ENCODE data around the gene TMEM266.

TMEM266 gene

DNA sequence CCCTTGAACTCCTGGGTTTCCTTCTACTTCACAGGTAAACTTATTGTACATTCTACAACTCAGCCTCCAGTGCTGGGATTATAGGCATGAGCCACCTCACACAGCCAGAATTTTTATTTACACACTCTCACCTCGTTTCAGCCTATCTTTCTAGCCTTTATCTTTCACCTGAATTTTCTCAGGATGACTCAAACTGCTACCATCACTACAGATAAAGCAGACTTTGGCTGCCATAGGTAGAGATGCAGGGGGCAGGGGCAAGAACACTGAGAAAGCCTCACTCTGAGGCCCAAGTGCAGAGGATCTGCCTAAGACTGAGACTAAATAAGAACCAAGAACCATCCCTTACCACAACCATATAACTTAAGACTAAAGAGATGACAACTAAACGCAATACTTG lies 192.5 kb downstream of the TMEM266 start:
- TF ChIP-seq, protein P1, sequence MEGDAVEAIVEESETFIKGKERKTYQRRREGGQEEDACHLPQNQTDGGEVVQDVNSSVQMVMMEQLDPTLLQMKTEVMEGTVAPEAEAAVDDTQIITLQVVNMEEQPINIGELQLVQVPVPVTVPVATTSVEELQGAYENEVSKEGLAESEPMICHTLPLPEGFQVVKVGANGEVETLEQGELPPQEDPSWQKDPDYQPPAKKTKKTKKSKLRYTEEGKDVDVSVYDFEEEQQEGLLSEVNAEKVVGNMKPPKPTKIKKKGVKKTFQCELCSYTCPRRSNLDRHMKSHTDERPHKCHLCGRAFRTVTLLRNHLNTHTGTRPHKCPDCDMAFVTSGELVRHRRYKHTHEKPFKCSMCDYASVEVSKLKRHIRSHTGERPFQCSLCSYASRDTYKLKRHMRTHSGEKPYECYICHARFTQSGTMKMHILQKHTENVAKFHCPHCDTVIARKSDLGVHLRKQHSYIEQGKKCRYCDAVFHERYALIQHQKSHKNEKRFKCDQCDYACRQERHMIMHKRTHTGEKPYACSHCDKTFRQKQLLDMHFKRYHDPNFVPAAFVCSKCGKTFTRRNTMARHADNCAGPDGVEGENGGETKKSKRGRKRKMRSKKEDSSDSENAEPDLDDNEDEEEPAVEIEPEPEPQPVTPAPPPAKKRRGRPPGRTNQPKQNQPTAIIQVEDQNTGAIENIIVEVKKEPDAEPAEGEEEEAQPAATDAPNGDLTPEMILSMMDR (IDR thresholded peaks at IDR 0.05), result no peak
- Histone ChIP-seq H3K4me3 (ENCODE audit: low read depth in 1 of 2, low read length in 1 of 2) (no peak overlapping the region), H3K4me1 (ENCODE audit: control insufficient read depth in 1 of 2, insufficient read depth in 1 of 2, low read depth in 1 of 2, low read length in 1 of 2) (no peaks in the 10 kb centered on the region), H3K9me3 (no peaks in the 10 kb centered on the region), H3K27me3 (no peaks in the 10 kb centered on the region), H3K36me3 (no peaks in the 10 kb centered on the region), H3K27ac (no peak overlapping the region)

DNA sequence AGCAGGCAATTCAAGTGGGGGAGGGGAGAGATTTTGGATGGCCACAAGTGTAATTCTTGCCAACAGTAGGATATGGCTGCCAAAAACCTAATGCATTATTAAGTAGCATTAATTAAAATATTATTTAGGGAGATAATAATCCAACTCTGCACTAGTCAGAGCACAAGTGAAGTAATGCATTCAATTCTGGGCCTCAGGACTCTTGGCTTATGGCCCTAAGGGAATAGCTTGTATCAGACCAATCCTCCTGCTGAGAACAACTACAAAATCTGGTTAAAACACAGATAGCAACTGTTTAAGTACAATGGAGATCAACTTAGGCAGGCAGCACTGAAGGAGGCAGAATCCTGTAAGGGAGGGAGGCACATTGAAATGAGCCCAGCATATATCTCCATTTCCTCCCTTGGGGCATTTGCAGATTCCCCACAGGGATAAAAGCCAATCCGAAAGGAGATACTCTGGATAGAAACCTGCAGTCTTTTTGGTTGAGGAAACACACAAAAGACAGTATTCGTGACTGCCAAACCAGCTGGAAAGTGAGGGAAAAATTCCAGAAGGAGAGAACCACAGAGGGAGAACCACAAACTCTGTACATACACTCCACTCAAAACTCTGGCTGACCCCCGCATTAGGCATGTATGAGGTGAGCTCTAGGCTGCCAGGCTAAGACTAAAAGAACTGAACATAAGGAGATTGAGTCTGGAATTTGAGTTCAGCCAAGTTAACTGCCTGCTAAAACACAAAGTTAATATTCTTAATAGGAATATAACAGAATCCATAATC lies 194.1 kb downstream of the TMEM266 start:
- H3K36me3 ChIP-seq, result peaks cover 6% of the 10 kb centered on the region
- H3K27ac ChIP-seq, result no peak overlapping the region
- no peaks in the 10 kb centered on the region for H3K27me3 ChIP-seq
- H3K9me3 ChIP-seq, result no peaks in the 10 kb centered on the region
- TF ChIP-seq, protein P1 (IDR thresholded peaks at IDR 0.05), result no peak
- H3K4me1 ChIP-seq (ENCODE audit: control insufficient read depth in 1 of 2, insufficient read depth in 1 of 2, low read depth in 1 of 2, low read length in 1 of 2), result no peaks in the 10 kb centered on the region
- H3K4me3 ChIP-seq (ENCODE audit: low read depth in 1 of 2, low read length in 1 of 2), result no peak overlapping the region
